HG03135 (cell line): ENCODE measurements around the gene DNASE1L3.
"Not testable (repeated sequence)": the region's sequence is repeated elsewhere in the genome, so short reads cannot be mapped to it uniquely, and the experiment has no call there.

Experiments
- ATAC-seq: cut with Tn5 transposase; IDR thresholded peaks from one replicate; pipeline ENCODE4 v1.9.1; 2021; ENCODE audit warnings: mild to moderate bottlenecking, moderate library complexity; ENCODE audit not compliant: unreplicated experiment

The DNASE1L3 gene

GRCh38 chr3:58236527-58237237 is 25.9 kb upstream of the DNASE1L3 start:
- no peak for ATAC-seq

GRCh38 chr3:58235970-58236369 is 25.2 kb upstream of the DNASE1L3 start:
- no peak for ATAC-seq

- ATAC-seq, result no peak
Observed at GRCh38 chr3:58234516-58234931, 23.8 kb upstream of the DNASE1L3 start.

GRCh38 chr3:58231666-58232065 is 20.9 kb upstream of the DNASE1L3 start:
- no peak for ATAC-seq

- no peak for ATAC-seq
Observed at GRCh38 chr3:58230876-58231552, 20.2 kb upstream of the DNASE1L3 start.

GRCh38 chr3:58227933-58228332 is 17.2 kb upstream of the DNASE1L3 start:
- ATAC-seq, result not testable (repeated sequence)

GRCh38 chr3:58223855-58224254 is 13.1 kb upstream of the DNASE1L3 start:
- ATAC-seq, result no peak

- no peak for ATAC-seq
Observed at GRCh38 chr3:58222161-58222724, 11.5 kb upstream of the DNASE1L3 start.

GRCh38 chr3:58218904-58219303 is 8.1 kb upstream of the DNASE1L3 start:
- no peak for ATAC-seq

- peak; percentile 34 for ATAC-seq
Observed at GRCh38 chr3:58217209-58217811, 6.5 kb upstream of the DNASE1L3 start.

- no peak for ATAC-seq
Observed at GRCh38 chr3:58216496-58217195, 5.9 kb upstream of the DNASE1L3 start.

- peak; percentile 6 for ATAC-seq
Observed at GRCh38 chr3:58215317-58216025, 4.7 kb upstream of the DNASE1L3 start.

GRCh38 chr3:58214484-58215316 is 3.9 kb upstream of the DNASE1L3 start:
- ATAC-seq, result peak; percentile 85

- ATAC-seq, result no peak
Observed at GRCh38 chr3:58209933-58210332, 839 bp downstream of the DNASE1L3 start.

GRCh38 chr3:58207954-58208353 is 2.8 kb downstream of the DNASE1L3 start:
- no peak for ATAC-seq

- ATAC-seq, result no peak
Observed at GRCh38 chr3:58206406-58207011, 4.3 kb downstream of the DNASE1L3 start.

GRCh38 chr3:58205981-58206380 is 4.8 kb downstream of the DNASE1L3 start:
- no peak for ATAC-seq

- ATAC-seq, result no peak
Observed at GRCh38 chr3:58204720-58205119, 6.1 kb downstream of the DNASE1L3 start.

GRCh38 chr3:58203541-58203940 is 7.2 kb downstream of the DNASE1L3 start:
- no peak for ATAC-seq
